GM18511 (cell line): Measurements from ENCODE around the gene SLAMF9.

Experiments used
- ATAC-seq: cut with Tn5 transposase; IDR thresholded peaks from one replicate; pipeline ENCODE4 v1.9.1; 2021; ENCODE audit warnings: mild to moderate bottlenecking, moderate library complexity; ENCODE audit not compliant: unreplicated experiment

The SLAMF9 gene

GRCh38 chr1:159935305-159935704 is 18.7 kb downstream of the SLAMF9 start:
- no peak for ATAC-seq

GRCh38 chr1:159934136-159935039 is 19.6 kb downstream of the SLAMF9 start:
- no peak for ATAC-seq

GRCh38 chr1:159933347-159933746 is 20.7 kb downstream of the SLAMF9 start:
- ATAC-seq, result no peak

- ATAC-seq, result no peak
These were observed 21.4 kb downstream of the SLAMF9 start for GRCh38 chr1:159932296-159933285.

- ATAC-seq, result no peak
These were observed 22.3 kb downstream of the SLAMF9 start for GRCh38 chr1:159931795-159932173.

DNA sequence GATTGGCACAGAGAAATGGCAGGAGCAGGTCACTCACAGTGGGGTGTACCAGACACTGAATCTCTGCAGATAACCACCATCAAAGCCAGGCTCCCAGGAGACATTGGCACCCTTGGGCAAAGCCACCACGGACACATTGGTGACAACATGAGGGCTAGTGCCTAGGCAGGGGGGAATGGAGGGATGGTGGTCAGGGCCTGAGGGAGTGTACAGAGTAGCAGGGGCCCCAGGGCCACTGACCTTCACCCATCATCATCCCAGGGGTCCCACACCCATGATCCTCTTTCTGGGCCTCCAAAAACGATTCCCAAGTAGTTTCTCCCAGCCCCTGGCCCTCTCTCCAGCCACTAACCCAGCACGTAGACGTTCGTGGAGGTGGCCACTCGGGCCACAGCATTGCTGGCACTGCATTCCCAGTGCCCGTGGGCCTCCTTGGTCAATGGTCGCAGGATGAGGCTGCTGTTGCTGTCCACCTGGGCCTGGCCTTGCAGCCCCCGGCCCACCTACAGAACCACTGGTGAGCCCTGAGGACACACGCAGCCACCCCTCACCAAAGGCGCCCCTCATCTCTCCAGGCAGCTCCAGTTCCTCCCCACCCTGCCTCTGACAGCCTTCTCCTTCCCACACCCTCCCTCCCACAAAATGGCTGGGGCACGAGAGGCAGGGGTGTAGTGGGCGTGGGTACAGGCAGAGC is 22.8 kb downstream of the SLAMF9 start:
- no peak for ATAC-seq

GRCh38 chr1:159930634-159931033 is 23.4 kb downstream of the SLAMF9 start:
- no peak for ATAC-seq

GRCh38 chr1:159930216-159930615 is 23.8 kb downstream of the SLAMF9 start:
- no peak for ATAC-seq

GRCh38 chr1:159929155-159930051 is 24.6 kb downstream of the SLAMF9 start:
- ATAC-seq, result no peak

DNA sequence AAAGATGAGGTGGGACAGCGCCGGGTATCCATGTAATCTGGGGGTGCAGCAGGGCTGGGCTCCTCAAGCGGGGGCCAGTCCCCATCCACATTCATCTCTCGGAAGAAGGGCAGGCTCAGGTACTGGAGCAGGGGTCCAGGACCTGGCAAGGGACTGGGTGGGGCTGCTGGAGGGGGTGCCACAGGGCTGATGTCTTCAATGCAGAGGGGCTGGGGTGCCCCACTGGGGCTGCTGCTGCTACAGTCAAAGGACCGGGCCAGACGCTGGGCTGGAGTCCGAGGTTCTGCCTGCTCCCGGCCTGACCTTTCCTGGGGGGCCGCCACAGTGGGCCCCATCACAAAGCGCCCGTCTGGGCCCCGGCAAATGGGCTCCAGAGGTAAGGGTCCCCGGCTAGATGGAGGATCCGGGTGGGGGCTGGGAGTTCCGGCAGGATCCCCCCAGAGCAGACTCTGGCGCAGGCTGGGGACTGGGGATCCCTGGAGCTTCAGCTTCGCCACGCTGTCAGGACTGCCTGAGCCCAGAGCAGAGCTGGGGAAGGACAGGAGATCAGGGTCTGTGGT is 25.5 kb downstream of the SLAMF9 start:
- ATAC-seq, result no peak

- ATAC-seq, result no peak
These were observed 26.1 kb downstream of the SLAMF9 start for GRCh38 chr1:159927849-159928431.

DNA sequence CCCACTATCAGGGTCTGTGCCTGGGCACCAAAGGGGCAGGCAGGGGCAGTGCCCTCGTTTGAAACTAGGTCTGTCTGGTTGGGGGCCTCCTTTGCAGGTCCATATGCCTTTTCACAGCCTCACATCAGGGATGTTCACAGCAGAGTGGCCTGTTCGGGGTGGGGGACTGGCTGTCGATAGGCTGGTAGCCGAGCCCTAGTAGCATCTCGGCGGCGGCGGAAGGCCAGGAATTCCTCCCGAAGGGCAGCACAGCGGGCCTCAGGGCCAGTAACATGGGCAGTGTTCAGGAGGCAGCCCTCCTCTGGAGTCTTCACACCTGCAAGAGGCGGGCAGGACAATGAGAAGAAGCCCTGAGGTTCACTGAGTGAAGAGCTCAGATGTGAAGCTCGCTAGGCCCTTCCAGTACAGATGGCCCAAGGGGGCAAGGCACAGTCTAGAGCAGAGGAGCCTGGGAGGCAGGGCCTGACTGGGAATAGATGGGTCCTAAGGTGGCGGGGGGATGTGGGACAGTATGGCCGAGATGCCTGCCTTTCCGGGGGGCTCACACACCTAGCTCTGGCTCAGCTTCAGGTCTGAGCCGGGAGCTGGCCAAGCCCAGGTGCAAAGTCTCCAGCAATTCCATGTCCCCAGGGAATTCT is 26.7 kb downstream of the SLAMF9 start:
- ATAC-seq, result no peak

DNA sequence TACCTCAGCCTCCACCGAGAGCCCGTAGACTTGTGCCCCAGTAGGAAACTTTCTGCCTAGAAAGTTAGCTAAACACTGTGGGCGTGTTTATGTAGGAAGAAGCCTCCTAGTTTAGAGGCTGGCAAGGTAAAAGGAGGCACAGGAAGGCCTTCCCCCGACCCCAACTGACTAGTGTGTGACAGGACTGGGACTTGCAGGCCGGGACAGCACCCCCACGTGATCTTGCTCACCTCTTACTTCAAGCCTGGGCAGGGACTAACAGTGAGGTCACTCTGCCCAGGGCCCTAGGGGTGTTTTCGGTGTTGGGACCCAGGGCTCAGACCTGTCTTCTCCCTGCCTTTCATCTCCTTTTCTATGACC is 28.3 kb downstream of the SLAMF9 start:
- peak; percentile 10 for ATAC-seq

- ATAC-seq, result peak; percentile 64
These were observed 29.0 kb downstream of the SLAMF9 start, which contains the start of gene TAGLN2 for GRCh38 chr1:159924791-159925718. Gene TAGLN2, minus strand, starts transcription at chr1:159925507. Its CDS starts 4,998 bp downstream, at chr1:159920509.

- peak; percentile 12 for ATAC-seq
These were observed 29.8 kb downstream of the SLAMF9 start for GRCh38 chr1:159924025-159924790.

- ATAC-seq, result peak; percentile 35
These were observed 30.6 kb downstream of the SLAMF9 start for GRCh38 chr1:159923203-159924024.
